A673 (cell line): ENCODE data around the gene COL20A1. TPM values are rescaled to one million over a fixed set of nuclear protein-coding genes. Genes with fewer than 3 reads are reported as not detected.

Experiments used
- BruUV-seq: library from RNA; stranded (reverse); fragments of 400-500 nt; replicated peaks from 2 replicates; lab custom pipeline; 2021; lab: Mats Ljungman, UMichigan
- CTCF ChIA-PET: fragments of 300-600 bp; sonication (Branson Sonifier 250); formaldehyde crosslinking; loops from one replicate; lab custom pipeline; 2022; ENCODE audit warnings: antibody characterized with exemption; lab: Charles Lee
- POLR2A ChIA-PET: fragments of 300-600 bp; sonication (Branson Sonifier 250); formaldehyde crosslinking; loops from one replicate; lab custom pipeline; 2022; ENCODE audit warnings: antibody characterized with exemption; ENCODE audit not compliant: low non-redundant PET; lab: Charles Lee
- DNase-seq: peaks from one replicate; pipeline ENCODE4 v3.0.0-alpha.2; 2015; ENCODE audit warnings: low spot score
- H3K27ac ChIP-seq: fragments of 200-600 bp; sonication (generic); 2 replicates; pipeline ENCODE4 v1.5.1; 2016; ENCODE audit warnings: mixed run types, low read depth, mild to moderate bottlenecking, mixed read lengths, antibody characterized with exemption, low read length; ENCODE audit not compliant: poor library complexity, severe bottlenecking
- H3K27me3 ChIP-seq: fragments of 200-600 bp; sonication (generic); replicated peaks from 2 replicates; pipeline ENCODE4 v1.6.1; 2017; ENCODE audit warnings: mixed run types, low read depth, mild to moderate bottlenecking, mixed read lengths, antibody characterized with exemption, low read length; ENCODE audit not compliant: insufficient read depth, poor library complexity
- H3K36me3 ChIP-seq: fragments of 200-600 bp; sonication (generic); 2 replicates; pipeline ENCODE4 v1.6.1; 2016; ENCODE audit warnings: mixed run types, mild to moderate bottlenecking, mixed read lengths, antibody characterized with exemption, low read length; ENCODE audit not compliant: insufficient read depth, poor library complexity, severe bottlenecking
- H3K4me1 ChIP-seq: fragments of 200-600 bp; sonication (generic); 2 replicates; pipeline ENCODE4 v1.6.1; 2017; ENCODE audit warnings: mixed run types, mild to moderate bottlenecking, mixed read lengths, antibody characterized with exemption, low read length; ENCODE audit not compliant: insufficient read depth, poor library complexity, severe bottlenecking
- H3K4me3 ChIP-seq: fragments of 200-600 bp; sonication (generic); 2 replicates; pipeline ENCODE4 v1.5.1; 2016; ENCODE audit warnings: low read depth, mixed run types, mild to moderate bottlenecking, mixed read lengths, low read length; ENCODE audit not compliant: poor library complexity, severe bottlenecking
- H3K9me3 ChIP-seq: fragments of 200-600 bp; sonication (generic); 2 replicates; pipeline ENCODE4 v1.6.1; 2016; ENCODE audit warnings: mixed run types, low read depth, mild to moderate bottlenecking, mixed read lengths, antibody characterized with exemption, low read length; ENCODE audit not compliant: poor library complexity, severe bottlenecking
- CTCF ChIP-seq: fragments of 300-800, 200-600 bp; sonication (generic); conservative IDR thresholded peaks from 2 replicates; pipeline ENCODE4 v1.5.1; 2017; ENCODE audit warnings: low read depth, mild to moderate bottlenecking, antibody characterized with exemption, low read length, moderate library complexity, mixed read lengths
- EZH2 ChIP-seq: fragments of 200-600 bp; sonication (generic); IDR thresholded peaks from 2 replicates; pipeline ENCODE4 v1.6.1; 2017; ENCODE audit warnings: borderline replicate concordance, low read depth, mild to moderate bottlenecking, mixed read lengths, antibody characterized with exemption, low read length; ENCODE audit not compliant: poor library complexity, severe bottlenecking
- intact Hi-C: fragments of 100-400 bp; cut with micrococcal nuclease; formaldehyde crosslinking; loops from one replicate; pipeline ENCODE4 v1.10.0; 2022; ENCODE audit not compliant: unreplicated experiment
- total RNA-seq: library from RNA; stranded (reverse); gene quantifications from 2 replicates; pipeline ENCODE4 v1.2.3, GENCODE V29; 2021

The COL20A1 gene
- total RNA-seq, 1 experiment from 2014 or later = not detected

- H3K27me3 ChIP-seq = peaks cover 20% of the 10 kb centered on the region
- no peaks in the 10 kb centered on the region for H3K9me3 ChIP-seq
- TF ChIP-seq EZH2 (no peak), CTCF (no peak)
- no peaks in the 10 kb centered on the region for H3K4me1 ChIP-seq
- H3K36me3 ChIP-seq = no peaks in the 10 kb centered on the region
- DNase-seq = no peak
- no peak overlapping the region for H3K4me3 ChIP-seq
- intact Hi-C loops = no loop called here
- BruUV-seq = no TSS peak
- no peak overlapping the region for H3K27ac ChIP-seq
- POLR2A ChIA-PET = no interaction called here
- CTCF ChIA-PET = no interaction called here
These were observed 75.2 kb downstream of the COL20A1 start for GRCh38 chr20:63368151-63368550.

DNA sequence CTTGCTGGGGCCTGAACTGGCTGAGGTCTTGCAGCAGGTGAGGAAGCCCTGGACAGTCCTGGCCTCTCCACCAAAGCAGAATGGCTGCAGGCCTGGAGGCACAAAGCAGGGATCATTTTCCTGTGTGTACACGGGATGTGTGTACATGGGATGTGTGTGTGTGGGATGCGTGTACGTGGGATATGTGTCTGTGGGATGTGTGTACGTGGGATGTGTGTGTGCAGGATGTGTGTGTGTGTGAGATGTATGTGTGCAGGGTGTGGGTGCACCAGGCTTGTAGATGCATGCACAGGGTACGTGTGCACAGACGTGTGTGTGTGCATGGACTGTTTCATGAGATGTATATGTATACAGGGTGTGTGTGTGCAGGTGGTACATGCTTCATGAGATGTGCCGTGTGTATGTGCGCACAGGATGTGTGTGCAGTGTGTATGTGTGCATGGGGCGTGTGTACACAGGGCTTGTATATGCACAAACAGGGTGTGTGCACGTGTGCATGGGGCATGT lies 76.1 kb downstream of the COL20A1 start:
- CTCF ChIA-PET = no interaction called here
- intact Hi-C loops = no loop called here
- no peaks in the 10 kb centered on the region for H3K4me1 ChIP-seq
- no TSS peak for BruUV-seq
- no peaks in the 10 kb centered on the region for H3K36me3 ChIP-seq
- POLR2A ChIA-PET = no interaction called here
- no peak overlapping the region for H3K4me3 ChIP-seq
- TF ChIP-seq EZH2 = no peak
- TF ChIP-seq CTCF = no peak
- DNase-seq = no peak
- peaks cover 29% of the 10 kb centered on the region for H3K27me3 ChIP-seq
- H3K9me3 ChIP-seq = no peaks in the 10 kb centered on the region
- H3K27ac ChIP-seq = no peak overlapping the region

- CTCF ChIA-PET = interaction anchor here (1.6 kb wide), 1 partner anchor 12 kb away, joined by 4 read pairs; no protein-coding TSS in a partner anchor
These were observed 77.0 kb downstream of the COL20A1 start for GRCh38 chr20:63369724-63370617.

More at GRCh38 chr20:63369724-63370617, 77.0 kb downstream of the COL20A1 start:
- no peak overlapping the region for H3K27ac ChIP-seq
- POLR2A ChIA-PET = no interaction called here
- DNase-seq = no peak
- H3K9me3 ChIP-seq = no peaks in the 10 kb centered on the region
- no peaks in the 10 kb centered on the region for H3K36me3 ChIP-seq
- no peak for TF ChIP-seq EZH2
- TF ChIP-seq CTCF = no peak
- H3K4me1 ChIP-seq = no peaks in the 10 kb centered on the region
- H3K4me3 ChIP-seq = no peak overlapping the region
- BruUV-seq = no TSS peak
- H3K27me3 ChIP-seq = peaks cover 38% of the 10 kb centered on the region
- intact Hi-C loops = no loop called here
